GM21717 (cell line): ENCODE results near the gene PTPRN2.

Source experiments
- ATAC-seq: cut with Tn5 transposase; IDR thresholded peaks from one replicate; pipeline ENCODE4 v1.9.1; 2021; ENCODE audit warnings: mild to moderate bottlenecking, moderate library complexity; ENCODE audit not compliant: unreplicated experiment

The PTPRN2 gene

GRCh38 chr7:157554393-157555238 is 1033.0 kb downstream of the PTPRN2 start:
- no peak for ATAC-seq

DNA sequence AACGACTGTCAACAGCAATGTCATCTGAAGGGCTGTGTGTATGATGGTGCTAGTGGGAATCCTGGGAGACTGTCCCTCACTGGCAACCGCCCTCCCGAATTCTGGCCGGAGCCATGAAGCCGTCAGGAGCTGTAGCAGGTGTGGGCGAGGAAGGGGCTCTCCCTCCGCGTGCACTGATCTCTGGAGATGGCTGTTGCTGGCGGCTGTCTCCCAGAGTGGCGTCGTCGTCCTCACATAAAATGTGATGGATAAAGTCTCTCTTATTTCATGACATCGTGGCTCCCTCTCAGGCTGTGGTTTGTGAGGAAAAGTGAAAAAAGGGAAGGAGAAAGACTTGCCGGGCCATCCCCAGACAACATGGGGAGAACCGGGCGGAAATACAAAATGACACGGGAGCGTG is 1034.4 kb downstream of the PTPRN2 start:
- ATAC-seq, result no peak

- ATAC-seq, result no peak
Measured at GRCh38 chr7:157552295-157552993, 1035.2 kb downstream of the PTPRN2 start.

GRCh38 chr7:157551325-157552070 is 1036.1 kb downstream of the PTPRN2 start:
- ATAC-seq, result no peak

DNA sequence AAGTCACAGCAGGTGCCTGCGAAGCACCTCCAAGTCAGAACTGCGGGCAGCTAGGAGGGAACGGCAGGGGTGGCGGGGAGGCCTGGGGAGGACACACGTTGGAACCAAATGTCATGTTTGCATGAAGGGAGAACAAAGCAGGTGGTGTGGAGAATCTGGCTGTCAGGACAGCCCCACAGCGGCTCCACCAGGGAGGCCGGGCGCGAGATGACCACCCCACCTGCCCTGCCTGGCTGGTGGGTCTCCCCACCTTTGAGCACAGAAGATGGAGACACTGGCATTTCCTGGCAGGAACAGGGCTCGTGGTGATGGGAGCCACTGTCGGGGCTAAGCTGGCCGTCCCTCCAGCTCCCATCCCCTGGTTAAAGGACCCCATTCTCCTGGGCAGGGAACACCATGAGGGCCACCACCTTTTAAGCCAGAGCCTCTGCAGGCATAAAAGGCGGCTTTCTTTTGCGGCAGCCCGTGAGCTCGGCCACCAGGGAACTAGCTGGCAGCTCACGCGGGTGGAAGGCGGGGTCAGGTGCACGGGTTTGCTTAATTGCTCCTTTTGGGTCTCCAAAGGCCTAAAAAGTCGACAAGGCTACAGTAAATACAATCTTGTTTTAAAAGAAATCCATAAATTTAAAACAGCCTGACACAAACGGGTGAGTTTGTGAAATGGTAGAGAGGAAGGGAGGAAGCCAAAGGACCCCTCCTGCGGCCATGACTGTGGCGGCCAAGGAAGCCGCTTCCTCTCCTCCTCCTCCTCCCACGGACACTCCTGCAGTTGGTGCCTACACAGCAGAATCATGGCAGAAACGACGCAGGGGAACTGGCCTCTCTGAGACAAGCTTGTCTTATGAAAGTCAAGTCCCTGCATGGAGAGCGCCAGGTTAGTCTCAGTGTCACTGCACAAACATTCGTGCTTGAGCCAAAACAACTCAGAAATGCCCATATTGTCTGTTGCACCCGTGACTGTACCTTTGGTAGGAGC is 1037.0 kb downstream of the PTPRN2 start:
- ATAC-seq, result no peak

GRCh38 chr7:157549612-157550299 is 1037.9 kb downstream of the PTPRN2 start:
- ATAC-seq, result no peak

GRCh38 chr7:157548691-157549303 is 1038.8 kb downstream of the PTPRN2 start:
- ATAC-seq, result no peak

GRCh38 chr7:157547611-157548010 is 1040.0 kb downstream of the PTPRN2 start:
- ATAC-seq, result no peak

GRCh38 chr7:157547102-157547501 is 1040.5 kb downstream of the PTPRN2 start:
- ATAC-seq, result no peak

DNA sequence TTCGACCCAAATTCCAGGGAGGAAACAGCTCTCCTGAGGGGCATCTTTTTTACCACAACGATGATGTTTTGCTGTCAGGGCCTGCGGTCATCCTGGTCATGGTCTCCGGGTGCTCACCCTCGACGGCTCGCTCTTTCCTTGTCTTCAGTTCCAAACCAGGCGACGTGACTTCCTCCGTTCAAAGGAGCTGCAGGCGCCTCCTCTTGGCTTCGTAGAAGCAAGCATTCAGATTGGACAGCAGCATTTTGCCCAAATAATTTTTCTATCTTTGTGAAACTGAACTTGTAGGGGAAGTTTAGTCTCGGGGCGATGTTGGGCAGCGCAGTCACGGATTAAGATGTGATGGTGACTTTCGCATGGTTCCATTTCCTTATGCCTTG is 1042.0 kb downstream of the PTPRN2 start:
- ATAC-seq, result no peak

DNA sequence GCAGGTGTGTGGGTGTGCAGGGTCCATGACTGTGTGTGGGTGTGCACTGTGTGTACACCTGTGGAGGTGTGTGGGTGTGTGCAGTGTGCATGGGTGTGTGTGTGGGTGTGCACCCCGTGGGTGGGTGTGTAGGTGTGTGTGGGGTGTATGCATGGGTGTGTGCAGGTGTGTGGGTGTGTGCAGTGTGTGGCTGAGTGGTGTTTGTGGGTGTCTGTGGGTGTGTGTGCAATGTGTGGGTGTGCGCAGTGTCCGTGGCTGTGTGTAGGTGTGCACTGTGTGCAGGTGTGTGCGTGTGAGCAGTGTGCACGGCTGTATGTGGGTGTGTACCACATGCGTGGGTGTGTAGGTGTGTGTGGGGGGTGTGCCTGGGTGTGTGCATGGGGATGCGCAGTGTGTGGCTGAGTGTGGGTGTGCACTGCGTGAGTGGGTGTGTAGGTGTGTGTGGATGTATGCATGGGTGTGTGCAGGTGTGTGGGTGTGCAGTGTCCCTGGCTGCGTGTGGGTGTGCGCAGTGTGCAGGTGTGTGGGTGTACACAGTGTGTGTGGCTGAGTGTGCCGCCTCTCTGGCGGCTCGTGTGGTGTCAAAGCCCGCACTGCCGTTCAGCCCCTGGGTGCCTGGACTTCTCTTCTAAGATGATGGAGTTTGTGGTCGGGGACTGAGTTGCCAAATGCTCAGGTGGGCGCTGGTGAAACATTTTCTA is 1042.5 kb downstream of the PTPRN2 start:
- no peak for ATAC-seq

DNA sequence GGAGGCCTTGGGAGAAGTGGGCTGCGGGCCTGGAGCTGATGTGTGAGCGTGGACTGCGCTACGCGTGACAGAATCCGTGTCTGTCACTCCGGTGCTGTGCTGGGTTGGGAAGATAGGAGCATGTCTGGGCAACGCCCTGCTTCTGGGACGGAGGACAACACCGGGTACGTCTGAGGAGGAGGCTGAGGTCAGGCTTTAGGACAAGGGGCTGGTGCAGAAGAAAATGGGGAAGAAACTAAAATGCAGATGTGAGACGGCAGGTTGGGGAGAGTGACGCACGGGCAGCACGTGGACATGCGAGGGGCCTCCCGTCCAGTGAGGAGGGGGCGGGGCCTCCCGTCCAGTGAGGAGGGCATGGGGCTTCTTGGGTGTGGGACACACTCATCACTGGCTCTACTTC is 1043.4 kb downstream of the PTPRN2 start:
- ATAC-seq, result no peak

GRCh38 chr7:157543791-157544190 is 1043.8 kb downstream of the PTPRN2 start:
- no peak for ATAC-seq

GRCh38 chr7:157543276-157543675 is 1044.3 kb downstream of the PTPRN2 start:
- no peak for ATAC-seq

DNA sequence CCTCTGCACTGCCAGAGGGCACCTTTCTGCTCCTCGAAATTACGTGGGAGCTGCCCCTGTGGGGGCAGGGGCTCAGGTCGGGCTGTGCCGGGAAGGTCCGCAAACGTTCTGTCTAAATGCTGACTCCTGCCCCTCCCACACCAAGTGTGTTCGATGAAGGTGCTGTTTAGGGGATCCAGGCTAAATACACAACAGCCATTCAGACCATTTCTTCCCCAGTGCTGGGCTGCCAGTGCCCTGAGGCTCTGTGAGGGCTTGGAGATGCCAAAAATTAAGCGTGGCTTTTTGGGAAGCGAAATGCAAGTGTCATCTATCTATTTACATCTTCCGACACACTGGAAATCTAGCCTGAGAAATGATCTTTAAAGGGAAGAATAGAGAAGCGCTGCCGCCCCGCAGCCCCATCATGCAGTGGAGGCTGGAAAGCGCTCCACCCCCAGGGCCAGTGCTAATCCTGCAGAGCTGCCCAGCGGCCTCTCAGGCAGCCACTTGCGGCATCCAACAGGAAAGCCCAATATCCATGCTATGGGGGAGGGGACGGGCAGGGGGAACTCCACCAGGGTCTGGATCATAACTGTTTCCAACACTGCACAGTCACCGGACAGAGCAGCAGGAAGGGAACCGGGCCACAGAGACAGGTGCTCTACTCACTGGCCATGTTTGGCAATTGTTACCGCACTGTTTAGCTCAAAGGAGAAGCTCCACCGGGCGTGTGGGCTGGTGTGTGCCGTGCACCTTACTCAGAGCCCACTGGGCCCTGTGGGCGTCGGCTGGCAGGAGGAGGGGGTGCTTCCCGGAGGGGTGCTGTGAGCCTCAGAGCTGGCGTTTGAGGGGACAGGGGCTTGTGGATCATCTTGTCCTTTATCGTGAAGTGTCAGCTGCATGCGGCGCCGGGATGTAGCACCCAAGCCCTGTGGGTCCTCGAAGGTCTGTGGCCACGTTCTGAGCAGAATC is 1045.3 kb downstream of the PTPRN2 start:
- no peak for ATAC-seq

DNA sequence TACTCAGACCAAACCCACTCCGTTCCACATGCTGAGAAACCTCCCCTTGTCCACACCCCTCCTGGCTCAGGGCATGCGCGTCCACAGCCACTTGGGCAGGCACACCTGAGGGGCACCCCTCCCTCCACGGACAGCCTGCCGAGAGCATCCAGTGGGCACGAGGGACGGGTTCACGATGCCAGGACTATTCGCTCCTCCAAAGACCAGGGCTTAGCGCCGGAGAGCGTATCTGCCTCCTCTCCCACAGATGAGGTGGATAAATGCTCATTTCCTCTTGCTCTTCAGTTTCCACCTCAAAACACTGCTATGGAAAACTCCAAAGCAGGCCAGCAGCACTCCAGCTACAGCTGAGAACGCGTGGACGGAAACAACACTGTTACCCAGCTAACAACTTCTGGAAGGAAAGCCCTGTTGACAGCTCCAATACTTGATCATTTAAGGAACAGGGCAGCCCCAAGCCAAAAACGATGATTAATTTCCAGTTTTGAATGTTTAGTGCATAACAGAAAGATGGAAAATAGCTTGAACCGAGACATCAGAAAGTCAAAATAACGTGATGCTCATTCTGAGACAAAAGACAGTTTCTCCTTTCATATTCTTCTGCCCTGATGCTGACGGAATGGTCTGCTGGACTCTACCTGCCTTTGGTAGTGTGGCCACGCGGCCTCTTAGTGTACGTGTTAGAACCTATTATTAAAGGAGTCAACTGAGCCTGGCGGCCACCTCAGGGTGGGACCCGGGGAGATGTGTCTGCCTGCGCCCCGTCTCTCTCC is 1046.1 kb downstream of the PTPRN2 start:
- ATAC-seq, result no peak
